ENCODE results near the gene PCNX2. TPM values are rescaled to one million over a fixed set of nuclear protein-coding genes. Genes with fewer than 3 reads are reported as not detected.

Gene PCNX2
- total RNA-seq, 1 donor from 2014 or later: 25.5 TPM

- Mint-ChIP-seq H3K4me3 (ENCODE audit: unreplicated experiment) (no peak overlapping the region), H3K9me3 (ENCODE audit: unreplicated experiment) (no peaks in the 10 kb centered on the region), H3K27me3 (ENCODE audit: low read depth, unreplicated experiment) (no peaks in the 10 kb centered on the region), H3K36me3 (ENCODE audit: low read depth, unreplicated experiment) (peaks cover 23% of the 10 kb centered on the region), H3K4me1 (ENCODE audit: low read depth, unreplicated experiment) (peaks cover 14% of the 10 kb centered on the region), H3K27ac (ENCODE audit: unreplicated experiment) (no peak overlapping the region)
- peaks cover 33% of the 10 kb centered on the region for H3K36me3 ChIP-seq (ENCODE audit: insufficient read depth, low read length)
- H3K27ac ChIP-seq (ENCODE audit: low read depth, low read length): no peak overlapping the region
- no peak for FAIRE-seq
- peaks cover 2% of the 10 kb centered on the region for H3K9me3 ChIP-seq (ENCODE audit: insufficient read depth, low read depth, low read length)
- H2AFZ ChIP-seq (ENCODE audit: low read depth, low read length): no peak overlapping the region
- no peak overlapping the region for H3K4me2 ChIP-seq (ENCODE audit: low read length)
- H3K79me2 ChIP-seq (ENCODE audit: insufficient read depth, low read length): no peaks in the 10 kb centered on the region
- H3K27me3 ChIP-seq (ENCODE audit: insufficient read depth, low read length): no peaks in the 10 kb centered on the region
- no peaks in the 10 kb centered on the region for H3K4me1 ChIP-seq (ENCODE audit: insufficient read depth, low read length)
- no peak for TF ChIP-seq CTCF (IDR thresholded peaks at IDR 0.05; ENCODE audit: insufficient read depth, low read depth, low read length)
- TF ChIP-seq EZH2 (IDR thresholded peaks at IDR 0.05; ENCODE audit: insufficient read depth, low read length): no peak
- peaks cover 18% of the 10 kb centered on the region for H4K20me1 ChIP-seq (ENCODE audit: insufficient read depth, low read length)
- no peak for DNase-seq (ENCODE audit: low read depth)
- no peak overlapping the region for H3K9ac ChIP-seq (ENCODE audit: low read length)
- H3K4me3 ChIP-seq (ENCODE audit: insufficient read depth, low read depth, low read length): no peak overlapping the region
Observed at GRCh38 chr1:233252441-233252840, 43.1 kb downstream of the PCNX2 start.

GRCh38 chr1:233251201-233251720 is 44.3 kb downstream of the PCNX2 start:
- Histone ChIP-seq H3K4me1 (ENCODE audit: insufficient read depth, low read length) (no peaks in the 10 kb centered on the region), H3K36me3 (ENCODE audit: insufficient read depth, low read length) (peaks cover 38% of the 10 kb centered on the region)
- peaks cover 24% of the 10 kb centered on the region for H3K36me3 Mint-ChIP-seq (ENCODE audit: low read depth, unreplicated experiment)

More at GRCh38 chr1:233251201-233251720, 44.3 kb downstream of the PCNX2 start:
- DNase-seq (ENCODE audit: low read depth) (no peak), FAIRE-seq (no peak)
- Mint-ChIP-seq H3K9me3 (ENCODE audit: unreplicated experiment) (no peaks in the 10 kb centered on the region), H3K4me1 (ENCODE audit: low read depth, unreplicated experiment) (peaks cover 14% of the 10 kb centered on the region), H3K27me3 (ENCODE audit: low read depth, unreplicated experiment) (no peaks in the 10 kb centered on the region), H3K27ac (ENCODE audit: unreplicated experiment) (no peak overlapping the region), H3K4me3 (ENCODE audit: unreplicated experiment) (no peak overlapping the region)
- no peak overlapping the region for H2AFZ ChIP-seq (ENCODE audit: low read depth, low read length)
- no peak overlapping the region for H3K4me2 ChIP-seq (ENCODE audit: low read length)
- H3K27ac ChIP-seq (ENCODE audit: low read depth, low read length): no peak overlapping the region
- H3K9ac ChIP-seq (ENCODE audit: low read length): no peak overlapping the region
- H3K9me3 ChIP-seq (ENCODE audit: insufficient read depth, low read depth, low read length): peaks cover 2% of the 10 kb centered on the region
- no peak for TF ChIP-seq CTCF (IDR thresholded peaks at IDR 0.05; ENCODE audit: insufficient read depth, low read depth, low read length)
- TF ChIP-seq EZH2 (IDR thresholded peaks at IDR 0.05; ENCODE audit: insufficient read depth, low read length): no peak
- no peaks in the 10 kb centered on the region for H3K27me3 ChIP-seq (ENCODE audit: insufficient read depth, low read length)
- H3K79me2 ChIP-seq (ENCODE audit: insufficient read depth, low read length): no peaks in the 10 kb centered on the region
- H3K4me3 ChIP-seq (ENCODE audit: insufficient read depth, low read depth, low read length): no peak overlapping the region
- peaks cover 18% of the 10 kb centered on the region for H4K20me1 ChIP-seq (ENCODE audit: insufficient read depth, low read length)

Measured in astrocyte (in vitro differentiated cells and primary cell).